WI38 (cell line): ENCODE data around the gene PARP2.

Experiments used
- H3K4me3 ChIP-seq: 2 replicates; pipeline ENCODE4 v1.5.1; 2011; ENCODE audit warnings: low read depth, mild to moderate bottlenecking, control low read depth, low read length
- CTCF ChIP-seq: IDR thresholded peaks from 2 replicates; pipeline ENCODE4 v1.5.1; 2012; ENCODE audit warnings: low read depth, mild to moderate bottlenecking, control low read depth, low read length

PARP2 gene

DNA sequence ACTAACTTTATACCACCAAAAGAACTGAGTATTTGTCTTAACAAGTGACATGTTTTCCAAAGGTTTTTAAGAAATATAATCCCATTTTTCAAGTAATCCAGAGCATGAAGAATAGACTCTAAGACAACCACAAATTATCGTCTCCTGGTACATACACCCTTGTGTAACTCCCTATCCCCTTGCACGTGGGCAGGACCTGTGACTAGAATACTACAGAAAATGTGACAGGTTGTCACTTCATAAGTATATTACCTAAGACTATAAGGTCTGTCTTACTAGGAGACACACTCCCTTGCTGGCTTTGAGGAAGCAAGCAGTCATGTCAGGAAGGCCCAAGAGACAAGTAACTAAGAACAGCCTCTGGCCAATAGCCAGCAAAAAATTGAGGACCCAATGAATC is 29.4 kb upstream of the PARP2 start:
- no peak overlapping the region for H3K4me3 ChIP-seq
- no peak for TF ChIP-seq CTCF

DNA sequence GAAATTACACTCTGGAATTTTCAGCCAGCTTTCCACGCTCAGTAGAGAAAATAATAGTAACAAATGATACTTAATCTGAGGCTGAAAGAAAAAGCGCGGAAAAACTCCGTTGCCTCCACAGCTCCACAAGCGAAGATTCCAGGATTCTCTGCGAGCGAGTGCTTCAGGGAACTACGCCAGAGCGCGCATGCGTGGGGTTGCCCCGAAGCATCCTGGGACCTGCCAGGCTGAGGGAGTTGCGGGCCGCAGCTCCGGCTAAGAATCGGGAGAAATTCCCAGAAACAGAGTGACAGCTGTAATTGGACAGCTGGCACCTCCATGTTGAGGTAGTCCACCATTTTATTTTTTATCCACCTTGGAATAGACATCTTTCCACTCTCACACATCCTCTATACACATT is 25.7 kb upstream of the PARP2 start:
- no peak overlapping the region for H3K4me3 ChIP-seq
- no peak for TF ChIP-seq CTCF

- no peak for TF ChIP-seq CTCF
- no peak overlapping the region for H3K4me3 ChIP-seq
Measured at GRCh38 chr14:20327005-20327869, 16.2 kb upstream of the PARP2 start.

GRCh38 chr14:20328705-20329104 is 14.7 kb upstream of the PARP2 start:
- TF ChIP-seq CTCF: no peak
- H3K4me3 ChIP-seq: no peak overlapping the region

DNA sequence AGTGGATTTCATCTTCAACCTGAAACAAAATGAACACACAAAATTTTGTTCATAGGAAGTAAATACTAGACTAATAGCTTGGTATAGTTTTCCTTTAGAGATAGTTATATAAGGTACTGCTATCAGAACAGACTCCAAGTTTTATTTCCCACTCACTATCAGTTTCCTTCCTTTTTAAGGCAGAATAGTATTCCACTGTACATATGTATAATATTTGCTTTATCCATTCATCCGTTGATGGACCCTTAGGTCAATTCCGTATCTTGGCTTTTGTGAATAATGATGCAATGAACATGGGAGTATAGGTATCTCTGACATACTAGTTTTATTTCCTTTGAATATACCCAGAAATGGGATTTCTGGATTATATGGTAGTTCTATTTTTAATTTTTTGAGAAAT is 14.1 kb upstream of the PARP2 start:
- no peak for TF ChIP-seq CTCF
- no peak overlapping the region for H3K4me3 ChIP-seq

GRCh38 chr14:20331053-20331613 is 12.3 kb upstream of the PARP2 start:
- TF ChIP-seq CTCF: no peak
- H3K4me3 ChIP-seq: no peak overlapping the region

DNA sequence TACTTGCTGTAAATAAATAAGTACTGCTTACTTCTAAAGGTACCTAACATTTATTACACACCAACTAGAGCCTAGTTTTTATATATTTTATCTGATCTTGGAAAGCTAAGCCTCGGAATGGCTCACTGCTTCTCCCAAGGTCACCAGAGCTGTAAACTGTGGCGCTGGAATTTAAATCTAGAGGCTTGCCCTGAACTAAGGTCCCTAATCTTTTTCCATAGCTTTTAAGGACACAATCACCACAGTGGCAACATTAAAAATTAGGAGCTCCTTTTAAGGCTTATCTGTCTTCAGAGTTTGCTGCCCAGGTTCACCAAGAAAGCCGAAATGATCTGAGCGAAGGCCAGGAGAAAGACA is 11.0 kb upstream of the PARP2 start:
- TF ChIP-seq CTCF: no peak

More for the DNA sequence above, 11.0 kb upstream of the PARP2 start:
- peak overlapping the region; percentile 92 for H3K4me3 ChIP-seq
